OCI-LY7 (cell line): ENCODE results near the gene GPC1. TPM values are rescaled to one million over a fixed set of nuclear protein-coding genes. Genes with fewer than 3 reads are reported as not detected.

Experiments used
- BruUV-seq: library from RNA; stranded (reverse); fragments of 400-500 nt; replicated peaks from 2 replicates; lab custom pipeline; 2021; lab: Mats Ljungman, UMichigan
- CTCF ChIA-PET: fragments of 300-600 bp; sonication (Branson Sonifier 250); formaldehyde crosslinking; loops from one replicate; lab custom pipeline; 2022; ENCODE audit warnings: antibody characterized with exemption; ENCODE audit not compliant: unreplicated experiment; lab: Charles Lee
- POLR2A ChIA-PET: fragments of 300-600 bp; sonication (Branson Sonifier 250); formaldehyde crosslinking; loops from one replicate; lab custom pipeline; 2022; ENCODE audit warnings: antibody characterized with exemption; lab: Charles Lee
- DNase-seq: peaks from one replicate; pipeline ENCODE4 v3.0.0-alpha.2; 2015; ENCODE audit warnings: low spot score
- H2AFZ ChIP-seq: fragments of 200-600 bp; sonication (generic), shearing (Covaris generic); 2 replicates; pipeline ENCODE4 v1.6.1; 2014; ENCODE audit warnings: mild to moderate bottlenecking, antibody characterized with exemption, low read length, moderate library complexity
- H3K27ac ChIP-seq: fragments of 200-600 bp; sonication (generic); 2 replicates; pipeline ENCODE4 v1.5.1; 2014; ENCODE audit warnings: mixed run types, low read depth, mild to moderate bottlenecking, moderate library complexity, low read length, inconsistent platforms; ENCODE audit not compliant: poor library complexity, severe bottlenecking
- H3K36me3 ChIP-seq: fragments of 200-600 bp; sonication (generic); 2 replicates; pipeline ENCODE4 v1.6.1; 2014; ENCODE audit warnings: mild to moderate bottlenecking, antibody characterized with exemption, low read length, moderate library complexity, mixed read lengths; ENCODE audit not compliant: insufficient read depth
- H3K4me1 ChIP-seq: fragments of 200-600 bp; sonication (generic); 2 replicates; pipeline ENCODE4 v1.5.1; 2014; ENCODE audit warnings: mild to moderate bottlenecking, low read length; ENCODE audit not compliant: insufficient read depth, poor library complexity, severe bottlenecking
- H3K4me2 ChIP-seq: fragments of 200-600 bp; sonication (generic); 2 replicates; pipeline ENCODE4 v1.6.1; 2014; ENCODE audit warnings: mild to moderate bottlenecking, low read length
- H3K4me3 ChIP-seq: fragments of 200-600 bp; sonication (generic); 2 replicates; pipeline ENCODE4 v1.5.1; 2014; ENCODE audit warnings: mild to moderate bottlenecking, low read depth, low read length; ENCODE audit not compliant: poor library complexity, severe bottlenecking
- H3K79me2 ChIP-seq: fragments of 200-600 bp; sonication (generic); 2 replicates; pipeline ENCODE4 v1.6.1; 2016; ENCODE audit warnings: low read depth, mild to moderate bottlenecking, low read length, moderate library complexity, mixed read lengths; ENCODE audit not compliant: insufficient read depth
- H3K9me2 ChIP-seq: fragments of 200-600 bp; sonication (generic); 2 replicates; pipeline ENCODE4 v1.6.1; 2016; ENCODE audit warnings: mild to moderate bottlenecking, low read length, mixed read lengths; ENCODE audit not compliant: insufficient read depth
- H3K9me3 ChIP-seq: fragments of 200-600 bp; sonication (generic); 2 replicates; pipeline ENCODE4 v1.6.1; 2014; ENCODE audit warnings: mild to moderate bottlenecking, mixed run types, low read length, mixed read lengths
- H4K20me1 ChIP-seq: fragments of 200-600 bp; sonication (generic); 2 replicates; pipeline ENCODE4 v1.6.1; 2014; ENCODE audit warnings: mild to moderate bottlenecking, antibody characterized with exemption, low read length, moderate library complexity, mixed read lengths; ENCODE audit not compliant: insufficient read depth
- EZH2phosphoT487 ChIP-seq: fragments of 200-600 bp; sonication (generic); IDR thresholded peaks from 2 replicates; pipeline ENCODE4 v1.6.1; 2018; ENCODE audit warnings: low read depth, borderline replicate concordance, mild to moderate bottlenecking, mixed run types, antibody characterized with exemption, low read length, moderate library complexity, mixed read lengths
- intact Hi-C: fragments of 100-400 bp; cut with micrococcal nuclease; formaldehyde crosslinking; loops from one replicate; pipeline ENCODE4 v1.10.0; 2022; ENCODE audit not compliant: unreplicated experiment
- total RNA-seq, 2 experiments: library from RNA; depleted of rRNA in 1 of 2; stranded (reverse); fragments of >200 nt in 1 of 2; shearing (Covaris generic) in 1 of 2; gene quantifications; 2 replicates each; pipeline ENCODE4 v1.2.3, GENCODE V29; 2014 to 2022
- TF ChIP-seq, protein P1 (sequence below): fragments of 200-600 bp; sonication (generic); conservative IDR thresholded peaks from 2 replicates; pipeline ENCODE4 v1.5.1; 2014; ENCODE audit warnings: mild to moderate bottlenecking, antibody characterized with exemption, low read length, moderate library complexity, mixed read lengths

The GPC1 gene
- total RNA-seq, 2 experiments from 2014 or later, result 2.4 to 4.0 TPM

DNA sequence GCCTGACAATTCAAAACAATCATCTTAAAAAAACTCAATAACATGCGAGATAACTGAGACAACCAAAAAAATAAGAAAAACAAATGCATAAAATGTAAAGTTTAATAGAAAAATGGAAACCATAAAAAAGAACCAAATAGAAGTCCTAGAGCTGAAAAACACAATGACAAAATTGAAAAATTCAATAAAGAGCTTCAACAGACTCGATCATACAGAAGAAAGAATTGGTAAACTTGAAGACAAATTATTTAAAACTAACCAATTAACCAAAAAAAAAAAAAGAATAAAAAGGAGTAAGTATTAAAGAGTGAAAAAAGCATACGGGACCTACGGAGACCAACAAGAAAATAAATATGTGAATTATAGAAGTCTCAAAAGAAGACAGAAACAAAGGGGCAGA lies 37.7 kb downstream of the GPC1 start:
- POLR2A ChIA-PET, result interaction anchor here (0.7 kb wide), 1 partner anchor 35 kb away, joined by 4 read pairs; no protein-coding TSS in a partner anchor
- H4K20me1 ChIP-seq, result no peaks in the 10 kb centered on the region
- no peak overlapping the region for H3K4me3 ChIP-seq
- no peak overlapping the region for H3K27ac ChIP-seq
- H3K9me3 ChIP-seq, result peaks cover 8% of the 10 kb centered on the region; the same call in 1 of the 2 replicates
- intact Hi-C loops, result no loop called here
- no peak overlapping the region for H3K4me2 ChIP-seq
- H3K4me1 ChIP-seq, result no peaks in the 10 kb centered on the region
- no peaks in the 10 kb centered on the region for H3K79me2 ChIP-seq
- BruUV-seq, result no TSS peak
- CTCF ChIA-PET, result no interaction called here
- DNase-seq, result no peak
- H3K36me3 ChIP-seq, result peaks cover 3% of the 10 kb centered on the region; the same call in 1 of the 2 replicates
- TF ChIP-seq, protein P1, sequence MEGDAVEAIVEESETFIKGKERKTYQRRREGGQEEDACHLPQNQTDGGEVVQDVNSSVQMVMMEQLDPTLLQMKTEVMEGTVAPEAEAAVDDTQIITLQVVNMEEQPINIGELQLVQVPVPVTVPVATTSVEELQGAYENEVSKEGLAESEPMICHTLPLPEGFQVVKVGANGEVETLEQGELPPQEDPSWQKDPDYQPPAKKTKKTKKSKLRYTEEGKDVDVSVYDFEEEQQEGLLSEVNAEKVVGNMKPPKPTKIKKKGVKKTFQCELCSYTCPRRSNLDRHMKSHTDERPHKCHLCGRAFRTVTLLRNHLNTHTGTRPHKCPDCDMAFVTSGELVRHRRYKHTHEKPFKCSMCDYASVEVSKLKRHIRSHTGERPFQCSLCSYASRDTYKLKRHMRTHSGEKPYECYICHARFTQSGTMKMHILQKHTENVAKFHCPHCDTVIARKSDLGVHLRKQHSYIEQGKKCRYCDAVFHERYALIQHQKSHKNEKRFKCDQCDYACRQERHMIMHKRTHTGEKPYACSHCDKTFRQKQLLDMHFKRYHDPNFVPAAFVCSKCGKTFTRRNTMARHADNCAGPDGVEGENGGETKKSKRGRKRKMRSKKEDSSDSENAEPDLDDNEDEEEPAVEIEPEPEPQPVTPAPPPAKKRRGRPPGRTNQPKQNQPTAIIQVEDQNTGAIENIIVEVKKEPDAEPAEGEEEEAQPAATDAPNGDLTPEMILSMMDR, result no peak
- no peak for TF ChIP-seq EZH2phosphoT487
- H2AFZ ChIP-seq, result no peak overlapping the region
- no peaks in the 10 kb centered on the region for H3K9me2 ChIP-seq

DNA sequence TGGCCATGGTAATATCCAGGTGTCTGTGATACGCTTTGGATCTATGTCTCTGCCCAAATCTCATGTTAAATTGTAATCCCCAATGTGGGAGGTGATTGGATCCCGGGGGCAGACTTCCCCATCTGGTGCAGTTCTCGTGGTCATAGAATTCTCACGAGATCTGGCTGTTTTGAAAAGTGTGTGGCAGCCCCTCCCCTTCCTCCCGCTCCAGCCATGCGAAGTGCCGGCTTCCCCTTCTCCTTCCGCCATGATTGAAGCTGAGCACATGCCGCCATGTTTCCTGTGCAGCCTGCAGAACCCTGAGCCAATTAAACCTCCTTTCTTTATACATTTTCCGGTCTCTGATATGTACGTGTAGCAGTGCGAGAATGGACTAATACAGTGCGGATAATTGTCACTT lies 42.5 kb downstream of the GPC1 start:
- no peaks in the 10 kb centered on the region for H3K9me2 ChIP-seq
- no peak for DNase-seq
- no peak overlapping the region for H3K4me3 ChIP-seq
- POLR2A ChIA-PET, result no interaction called here
- H4K20me1 ChIP-seq, result no peaks in the 10 kb centered on the region
- H3K36me3 ChIP-seq, result peaks cover 3% of the 10 kb centered on the region; the same call in 1 of the 2 replicates
- no peaks in the 10 kb centered on the region for H3K4me1 ChIP-seq
- no peak overlapping the region for H3K4me2 ChIP-seq
- CTCF ChIA-PET, result no interaction called here
- no peak overlapping the region for H2AFZ ChIP-seq
- peaks cover 8% of the 10 kb centered on the region; the same call in 1 of the 2 replicates for H3K9me3 ChIP-seq
- no TSS peak for BruUV-seq
- no peaks in the 10 kb centered on the region for H3K79me2 ChIP-seq
- H3K27ac ChIP-seq, result no peak overlapping the region
- intact Hi-C loops, result no loop called here
- no peak for TF ChIP-seq EZH2phosphoT487
- TF ChIP-seq, protein P1, result no peak

DNA sequence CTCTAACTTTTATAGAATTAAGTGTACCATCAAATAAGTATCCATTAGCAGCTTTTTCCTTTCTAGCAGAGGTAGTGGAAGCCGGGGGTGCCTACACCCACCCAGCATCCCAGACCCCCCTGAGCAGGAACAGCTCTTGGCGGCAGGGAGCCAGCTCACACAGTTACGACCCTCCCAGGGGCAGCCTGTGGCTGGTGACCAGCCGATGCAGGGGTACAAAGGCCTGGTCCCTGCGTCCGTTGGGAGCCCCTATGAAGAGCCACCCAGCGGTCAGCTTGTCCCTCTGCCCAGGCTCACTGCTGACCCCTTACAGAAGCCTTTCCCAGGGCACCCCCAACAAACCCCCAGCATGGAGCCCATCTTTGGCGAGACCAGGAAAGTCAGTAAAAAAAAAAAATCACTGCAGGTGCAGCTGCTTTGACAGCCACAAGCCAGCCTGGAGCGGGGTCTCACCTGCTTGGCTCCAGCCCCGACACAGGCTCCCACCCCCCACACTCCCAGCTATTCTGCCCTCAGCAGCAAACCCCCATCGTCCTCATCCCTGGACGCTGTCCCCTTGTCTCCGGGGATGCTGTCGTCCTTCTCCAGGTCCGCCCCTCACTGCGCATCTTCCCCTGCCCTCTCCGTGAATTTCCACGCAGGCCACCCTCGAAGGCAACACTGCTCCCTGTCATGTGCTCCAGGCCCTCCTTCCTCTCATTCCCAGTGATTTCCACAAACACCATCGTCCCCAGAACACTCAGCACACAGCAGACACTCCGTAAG lies 43.1 kb downstream of the GPC1 start:
- intact Hi-C loops, result no loop called here
- no peaks in the 10 kb centered on the region for H3K79me2 ChIP-seq
- peaks cover 8% of the 10 kb centered on the region; the same call in 1 of the 2 replicates for H3K9me3 ChIP-seq
- peaks cover 3% of the 10 kb centered on the region; the same call in 1 of the 2 replicates for H3K36me3 ChIP-seq
- ChIA-PET POLR2A (no interaction called here), CTCF (no interaction called here)
- H3K9me2 ChIP-seq, result no peaks in the 10 kb centered on the region
- H3K27ac ChIP-seq, result no peak overlapping the region
- no TSS peak for BruUV-seq
- H2AFZ ChIP-seq, result no peak overlapping the region
- H3K4me3 ChIP-seq, result no peak overlapping the region
- no peak for DNase-seq
- TF ChIP-seq, protein P1, result no peak
- no peak for TF ChIP-seq EZH2phosphoT487
- H3K4me2 ChIP-seq, result no peak overlapping the region
- H3K4me1 ChIP-seq, result no peaks in the 10 kb centered on the region
- H4K20me1 ChIP-seq, result no peaks in the 10 kb centered on the region
